CMK (cell line): ENCODE data around the gene DNAH17.

Experiments used
- DNase-seq: peaks from one replicate; pipeline ENCODE4 v3.0.0-alpha.2; 2010; ENCODE audit warnings: low read depth

Gene DNAH17

GRCh38 chr17:78390241-78391050, 186.8 kb downstream of the DNAH17 start:
- DNase-seq: no peak

- no peak for DNase-seq
Measured at GRCh38 chr17:78387977-78388941, 188.9 kb downstream of the DNAH17 start.

- DNase-seq: no peak
Measured at GRCh38 chr17:78384479-78385175, 192.6 kb downstream of the DNAH17 start.

- DNase-seq: no peak
Measured at GRCh38 chr17:78383725-78384471, 193.3 kb downstream of the DNAH17 start.

- no peak for DNase-seq
Measured at GRCh38 chr17:78381601-78382232, 195.5 kb downstream of the DNAH17 start.

- DNase-seq: no peak
Measured at GRCh38 chr17:78380370-78380769, 196.8 kb downstream of the DNAH17 start.

GRCh38 chr17:78379131-78379491, 198.1 kb downstream of the DNAH17 start:
- DNase-seq: no peak

GRCh38 chr17:78378225-78379130, 198.7 kb downstream of the DNAH17 start, which contains the start of gene PGS1:
TSS of gene PGS1 (plus strand) at chr17:78378649. CDS start at chr17:78378666, 17 bp downstream.
- no peak for DNase-seq

GRCh38 chr17:78377858-78378224, 199.4 kb downstream of the DNAH17 start:
- DNase-seq: no peak

- DNase-seq: no peak
Measured at GRCh38 chr17:78376161-78376560, 201.0 kb downstream of the DNAH17 start.

GRCh38 chr17:78375401-78376151, 201.6 kb downstream of the DNAH17 start:
- no peak for DNase-seq

- DNase-seq: no peak
Measured at GRCh38 chr17:78374631-78375274, 202.4 kb downstream of the DNAH17 start.

GRCh38 chr17:78374189-78374588, 203.0 kb downstream of the DNAH17 start:
- DNase-seq: no peak
